GM04504 (cell line): ENCODE results near the gene SUPT20HL1.

Experiments
- DNase-seq: peaks from one replicate; pipeline ENCODE4 v3.0.0-alpha.2; 2012; ENCODE audit warnings: low read depth

Gene SUPT20HL1

DNA sequence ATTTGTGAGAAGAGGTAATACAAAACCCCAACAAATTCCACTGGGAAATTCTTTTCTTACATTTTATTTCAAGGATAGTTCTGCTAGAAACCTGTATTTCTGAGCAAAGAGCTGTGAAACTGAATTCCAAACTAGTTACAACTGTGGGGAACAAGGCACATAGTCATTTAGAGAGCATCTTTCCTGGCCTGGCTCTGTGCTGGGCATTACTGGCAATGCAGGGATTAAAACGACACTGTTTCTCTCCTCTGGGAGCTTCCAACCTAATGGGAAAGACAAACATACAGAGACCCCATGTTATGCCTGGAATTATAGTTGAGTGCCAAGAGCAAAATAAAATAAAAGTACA lies 36.5 kb downstream of the SUPT20HL1 start:
- DNase-seq: no peak

DNA sequence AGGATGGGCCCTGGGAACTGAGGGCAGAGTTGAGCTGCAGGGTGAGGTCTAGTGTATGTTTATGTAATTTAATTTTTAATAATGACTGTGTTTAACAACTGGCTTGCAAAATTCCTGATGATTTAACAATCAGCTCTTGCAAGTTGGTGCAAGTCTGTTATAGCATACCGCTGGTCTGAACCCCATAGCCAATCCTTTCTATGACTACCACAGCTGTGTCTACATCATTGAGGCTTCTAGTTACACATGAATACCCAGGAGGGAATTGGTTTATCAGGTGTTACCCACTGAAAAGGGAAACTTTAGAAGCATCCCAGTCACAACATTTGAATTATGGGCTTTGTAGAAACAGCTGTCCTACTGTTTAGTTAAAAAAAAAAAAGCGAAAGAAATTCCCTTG lies 38.3 kb downstream of the SUPT20HL1 start:
- DNase-seq: no peak

DNA sequence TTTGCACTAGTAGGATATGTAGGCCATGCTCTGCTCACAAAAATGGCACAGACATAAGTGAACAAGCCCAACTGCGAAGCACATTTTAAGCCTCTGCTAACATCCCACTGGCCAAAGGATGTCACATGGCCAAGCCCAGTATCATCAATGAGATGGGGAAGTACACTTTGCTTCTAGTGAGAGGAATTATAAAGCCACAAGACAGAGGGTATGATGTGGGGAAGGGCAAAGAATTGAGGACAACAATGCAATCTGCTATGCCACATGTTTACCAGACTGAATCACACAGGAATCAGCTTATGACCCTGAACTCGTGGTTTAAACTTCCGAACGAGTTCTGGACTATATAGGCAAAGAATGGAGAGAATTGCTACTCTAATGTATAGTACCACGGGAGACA lies 39.1 kb downstream of the SUPT20HL1 start:
- DNase-seq: no peak

DNA sequence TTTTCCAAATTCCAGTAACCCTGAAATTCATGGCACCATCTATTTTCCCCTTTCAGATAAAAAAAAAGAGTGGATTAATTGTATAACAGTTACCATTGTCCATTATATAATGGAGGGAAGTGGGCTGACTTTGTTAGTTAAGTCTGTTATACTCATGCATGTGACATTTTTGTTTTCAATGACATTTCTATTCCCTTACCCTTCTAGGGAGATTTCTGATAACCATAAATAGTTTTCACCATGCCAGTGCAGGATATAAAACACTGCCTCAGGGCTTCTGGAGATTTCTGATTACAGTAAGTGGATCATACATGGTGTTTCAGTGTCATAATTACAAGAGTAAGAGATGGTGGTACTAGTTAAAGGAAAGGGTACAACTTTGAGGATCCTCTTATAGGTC lies 45.5 kb downstream of the SUPT20HL1 start:
- no peak for DNase-seq
